GM12801 (cell line): ENCODE measurements around the gene FBLIM1.

Experiments used
- TF ChIP-seq, protein P1 (sequence below): IDR thresholded peaks from one replicate; pipeline ENCODE4 v1.5.1; 2011; ENCODE audit warnings: control low read depth; ENCODE audit not compliant: insufficient read length; ENCODE audit errors: extremely low read depth

FBLIM1 gene

GRCh38 chr1:15727424-15727823, 31.2 kb upstream of the FBLIM1 start:
- TF ChIP-seq, protein P1, sequence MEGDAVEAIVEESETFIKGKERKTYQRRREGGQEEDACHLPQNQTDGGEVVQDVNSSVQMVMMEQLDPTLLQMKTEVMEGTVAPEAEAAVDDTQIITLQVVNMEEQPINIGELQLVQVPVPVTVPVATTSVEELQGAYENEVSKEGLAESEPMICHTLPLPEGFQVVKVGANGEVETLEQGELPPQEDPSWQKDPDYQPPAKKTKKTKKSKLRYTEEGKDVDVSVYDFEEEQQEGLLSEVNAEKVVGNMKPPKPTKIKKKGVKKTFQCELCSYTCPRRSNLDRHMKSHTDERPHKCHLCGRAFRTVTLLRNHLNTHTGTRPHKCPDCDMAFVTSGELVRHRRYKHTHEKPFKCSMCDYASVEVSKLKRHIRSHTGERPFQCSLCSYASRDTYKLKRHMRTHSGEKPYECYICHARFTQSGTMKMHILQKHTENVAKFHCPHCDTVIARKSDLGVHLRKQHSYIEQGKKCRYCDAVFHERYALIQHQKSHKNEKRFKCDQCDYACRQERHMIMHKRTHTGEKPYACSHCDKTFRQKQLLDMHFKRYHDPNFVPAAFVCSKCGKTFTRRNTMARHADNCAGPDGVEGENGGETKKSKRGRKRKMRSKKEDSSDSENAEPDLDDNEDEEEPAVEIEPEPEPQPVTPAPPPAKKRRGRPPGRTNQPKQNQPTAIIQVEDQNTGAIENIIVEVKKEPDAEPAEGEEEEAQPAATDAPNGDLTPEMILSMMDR = no peak

- TF ChIP-seq, protein P1 = no peak
Observed at GRCh38 chr1:15727866-15728534, 30.6 kb upstream of the FBLIM1 start.

- TF ChIP-seq, protein P1 = no peak
Observed at GRCh38 chr1:15728937-15729657, 29.5 kb upstream of the FBLIM1 start.

GRCh38 chr1:15730423-15730822, 28.2 kb upstream of the FBLIM1 start:
- TF ChIP-seq, protein P1 = no peak

DNA sequence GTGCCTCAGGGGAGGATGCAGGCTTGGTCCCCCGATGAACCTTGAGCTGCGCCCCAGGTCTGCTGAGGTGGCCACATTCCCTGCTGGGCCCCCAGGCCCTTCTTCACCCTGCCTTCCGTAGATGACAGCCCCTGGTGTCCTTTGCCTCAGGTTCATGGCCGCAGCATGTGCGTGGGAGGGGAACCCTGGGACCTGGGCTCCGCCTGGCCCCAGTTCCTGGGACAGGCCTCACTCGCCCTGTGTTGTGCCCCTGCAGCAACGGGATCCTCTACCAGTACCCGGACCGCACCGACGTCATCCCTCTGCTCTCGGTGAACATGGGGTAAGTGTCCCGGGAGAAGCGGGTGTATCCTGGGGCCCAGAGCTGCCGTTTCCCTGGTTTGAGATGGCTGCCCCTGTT, 27.7 kb upstream of the FBLIM1 start:
- TF ChIP-seq, protein P1 = no peak

DNA sequence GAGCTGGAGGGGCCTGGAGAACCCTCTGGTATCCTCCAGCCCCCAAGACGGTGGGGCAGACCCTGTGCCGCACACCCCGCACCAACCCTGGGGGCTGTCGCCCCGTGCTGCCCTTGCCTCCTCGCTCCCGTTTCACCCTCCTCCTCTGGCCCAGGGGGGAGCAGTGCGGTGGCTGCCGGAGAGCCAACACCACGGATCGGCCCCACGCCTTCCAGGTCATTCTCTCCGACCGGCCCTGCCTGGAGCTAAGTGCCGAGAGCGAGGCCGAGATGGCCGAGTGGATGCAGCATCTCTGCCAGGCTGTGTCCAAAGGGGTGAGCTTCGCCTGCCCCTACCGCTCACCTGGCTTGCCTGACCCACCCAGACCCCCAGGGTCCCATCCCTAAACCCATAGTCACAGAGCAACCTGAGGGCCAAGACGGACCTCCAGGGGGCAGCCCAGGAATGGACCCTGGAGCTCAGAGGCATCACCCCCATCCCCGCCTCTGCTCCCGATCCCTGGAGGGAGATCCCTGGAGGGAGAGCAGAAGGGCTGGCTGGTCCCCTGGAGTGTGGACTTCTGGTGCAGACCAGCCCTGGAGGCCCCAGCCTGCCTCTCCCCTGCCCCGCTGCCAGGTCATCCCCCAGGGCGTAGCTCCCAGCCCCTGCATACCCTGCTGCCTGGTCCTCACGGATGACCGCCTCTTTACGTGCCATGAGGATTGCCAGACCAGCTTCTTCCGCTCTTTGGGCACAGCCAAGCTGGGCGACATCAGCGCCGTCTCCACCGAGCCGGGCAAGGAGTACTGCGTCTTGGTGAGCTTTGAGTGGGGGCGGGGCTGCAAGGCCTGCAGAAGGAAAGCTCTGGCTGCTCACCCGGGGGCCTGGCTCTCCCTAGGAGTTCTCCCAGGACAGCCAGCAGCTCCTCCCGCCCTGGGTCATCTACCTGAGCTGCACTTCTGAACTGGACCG, 26.6 kb upstream of the FBLIM1 start:
- TF ChIP-seq, protein P1 = no peak

DNA sequence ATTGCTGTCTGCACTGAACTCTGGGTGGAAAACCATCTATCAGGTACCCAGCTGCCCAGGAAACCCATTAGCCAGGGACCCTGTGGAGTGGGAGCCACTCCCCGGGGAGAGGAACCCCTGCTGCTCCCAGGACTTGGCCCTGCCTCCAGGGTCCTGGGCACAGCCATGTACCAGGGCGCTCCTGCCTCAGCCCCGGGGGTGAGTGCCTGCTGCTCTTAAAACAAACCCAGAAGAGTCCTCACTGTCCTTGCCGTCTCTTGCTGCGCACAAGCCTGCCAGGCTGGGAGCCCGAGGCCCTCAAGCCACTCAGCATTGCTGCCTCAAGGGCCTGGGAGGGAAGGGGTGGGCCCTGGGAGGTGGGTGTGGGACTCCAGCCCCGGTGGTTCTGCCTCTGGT, 25.9 kb upstream of the FBLIM1 start:
- TF ChIP-seq, protein P1 = no peak
